IMR-90 (cell line): ENCODE measurements around the gene ATP6V0A4.

Experiments used
- BHLHE40 ChIP-seq: fragments of 150-350 bp; IDR thresholded peaks from 2 replicates; pipeline ENCODE4 v1.6.1; 2016; ENCODE audit warnings: mild to moderate bottlenecking, low read depth, low read length
- CEBPB ChIP-seq: IDR thresholded peaks from 2 replicates; pipeline ENCODE4 v1.6.1; 2012; ENCODE audit warnings: low read depth, low read length, improper control_type of control experiment
- CHD1 ChIP-seq: IDR thresholded peaks from 2 replicates; pipeline ENCODE4 v1.6.1; 2012; ENCODE audit warnings: low read depth, low read length, improper control_type of control experiment
- CTCF ChIP-seq: conservative IDR thresholded peaks from 2 replicates; pipeline ENCODE4 v1.5.1; 2012; ENCODE audit warnings: mild to moderate bottlenecking, low read depth, low read length, improper control_type of control experiment
- FOS ChIP-seq: fragments of 150-350 bp; IDR thresholded peaks from 2 replicates; pipeline ENCODE4 v1.6.1; 2016; ENCODE audit warnings: low read depth, low read length
- MAFK ChIP-seq: IDR thresholded peaks from 2 replicates; pipeline ENCODE4 v1.6.1; 2012; ENCODE audit warnings: low read depth, low read length, improper control_type of control experiment
- NFE2L2 ChIP-seq: fragments of 150-350 bp; IDR thresholded peaks from 2 replicates; pipeline ENCODE4 v1.6.1; 2016; ENCODE audit warnings: low read depth, mild to moderate bottlenecking, low read length
- POLR2A ChIP-seq: IDR thresholded peaks from 2 replicates; pipeline ENCODE4 v1.6.1; 2012; ENCODE audit warnings: mild to moderate bottlenecking, low read depth, low read length
- RAD21 ChIP-seq: IDR thresholded peaks from 2 replicates; pipeline ENCODE4 v1.6.1; 2012; ENCODE audit warnings: low read length, improper control_type of control experiment
- RFX5 ChIP-seq: IDR thresholded peaks from 2 replicates; pipeline ENCODE4 v1.8.0; 2012; ENCODE audit warnings: low read depth, mild to moderate bottlenecking, low read length, moderate library complexity
- TF ChIP-seq, protein P1 (sequence below): fragments of 150-350 bp; IDR thresholded peaks from 2 replicates; pipeline ENCODE4 v1.6.1; 2017; ENCODE audit warnings: mild to moderate bottlenecking, antibody characterized with exemption, low read length, low read depth

GRCh38 chr7:138665669-138666140, 132.3 kb downstream of the ATP6V0A4 start:
- TF ChIP-seq CTCF (no peak), RAD21 (no peak), RFX5 (no peak), MAFK (no peak), NFE2L2 (no peak), CEBPB (no peak), CHD1 (no peak), BHLHE40 (no peak), FOS (no peak), POLR2A (no peak)
- TF ChIP-seq, protein P1, sequence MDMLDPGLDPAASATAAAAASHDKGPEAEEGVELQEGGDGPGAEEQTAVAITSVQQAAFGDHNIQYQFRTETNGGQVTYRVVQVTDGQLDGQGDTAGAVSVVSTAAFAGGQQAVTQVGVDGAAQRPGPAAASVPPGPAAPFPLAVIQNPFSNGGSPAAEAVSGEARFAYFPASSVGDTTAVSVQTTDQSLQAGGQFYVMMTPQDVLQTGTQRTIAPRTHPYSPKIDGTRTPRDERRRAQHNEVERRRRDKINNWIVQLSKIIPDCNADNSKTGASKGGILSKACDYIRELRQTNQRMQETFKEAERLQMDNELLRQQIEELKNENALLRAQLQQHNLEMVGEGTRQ: no peak
